PC-3 (cell line): Measurements from ENCODE around the gene CCDC24.
A peak's percentile ranks its signal among the peaks of the same experiment; 100 is the strongest.

ENCODE experiments used
- CTCF ChIP-seq: fragments of 300-600 bp; sonication (generic); conservative IDR thresholded peaks from 2 replicates; pipeline ENCODE4 v1.5.1; 2017; ENCODE audit warnings: antibody characterized with exemption, low read depth, mild to moderate bottlenecking, low read length
- EZH2 ChIP-seq: fragments of 300-600 bp; sonication (generic); IDR thresholded peaks from one replicate; pipeline ENCODE4 v1.6.1; 2017; ENCODE audit warnings: antibody characterized with exemption, mild to moderate bottlenecking, low read length; ENCODE audit not compliant: unreplicated experiment

DNA sequence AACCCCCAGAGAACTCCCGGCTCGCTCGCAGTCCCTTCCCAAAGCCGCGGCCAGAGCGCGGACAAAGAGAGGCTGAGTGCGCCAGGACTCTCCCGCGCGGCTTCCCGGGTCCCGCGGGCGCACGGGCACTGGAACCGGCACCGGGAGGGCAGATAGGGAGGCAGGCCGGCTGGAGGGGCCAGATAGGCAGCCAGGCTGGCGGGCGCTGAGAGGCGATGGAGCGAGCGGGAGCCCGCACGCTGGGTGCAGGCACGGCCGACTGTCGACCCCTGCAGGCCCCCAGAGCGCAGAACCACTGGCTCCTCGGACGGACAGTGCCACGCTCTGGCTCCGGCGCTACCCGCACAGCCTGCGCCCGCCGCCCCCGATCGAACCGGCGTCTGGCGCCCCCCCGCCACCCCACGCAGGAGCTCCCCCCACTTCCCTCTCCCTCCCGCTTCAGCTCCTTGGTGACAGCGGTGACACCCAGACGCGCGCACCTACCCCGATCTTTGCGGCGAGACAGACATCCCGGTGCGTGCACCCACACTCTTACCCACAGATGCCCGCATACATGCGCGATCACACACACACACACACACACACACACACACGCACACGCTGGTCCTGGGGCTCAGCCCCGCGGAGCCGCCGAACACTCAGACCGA, 39.3 kb downstream of the CCDC24 start:
- peak; percentile 23 for TF ChIP-seq CTCF
- no peak for TF ChIP-seq EZH2
